GM23338 (cell line): Measurements from ENCODE around the gene ITGA7.

ENCODE experiments used
- CREB1 ChIP-seq: fragments of 250-450 bp; sonication (Bioruptor Pico); IDR thresholded peaks from 2 replicates; pipeline ENCODE4 v1.5.0; 2020; ENCODE audit warnings: low read depth, mild to moderate bottlenecking, moderate library complexity
- EZH2 ChIP-seq: fragments of 200-600 bp; sonication (generic); IDR thresholded peaks from one replicate; pipeline ENCODE4 v1.8.0; 2017; ENCODE audit warnings: antibody characterized with exemption, mild to moderate bottlenecking, low read depth; ENCODE audit not compliant: unreplicated experiment
- EZH2phosphoT487 ChIP-seq: fragments of 200-600 bp; sonication (generic); IDR thresholded peaks from one replicate; pipeline ENCODE4 v1.8.1; 2018; ENCODE audit warnings: antibody characterized with exemption; ENCODE audit not compliant: unreplicated experiment
- JUNB ChIP-seq: IDR thresholded peaks from one replicate; pipeline ENCODE4 v1.6.1; 2016; ENCODE audit warnings: antibody characterized with exemption; ENCODE audit not compliant: unreplicated experiment
- NANOG ChIP-seq: IDR thresholded peaks from 2 replicates; pipeline ENCODE4 v1.6.1; 2016; ENCODE audit warnings: antibody characterized with exemption, borderline replicate concordance
- POLR2AphosphoS5 ChIP-seq: IDR thresholded peaks from 2 replicates; pipeline ENCODE4 v1.6.1; 2016; ENCODE audit warnings: antibody characterized with exemption, low read depth
- STAT1 ChIP-seq: IDR thresholded peaks from one replicate; pipeline ENCODE4 v1.6.1; 2016; ENCODE audit warnings: antibody characterized with exemption; ENCODE audit not compliant: unreplicated experiment
- ZNF114 ChIP-seq: fragments of 250-450 bp; sonication (Bioruptor Pico); IDR thresholded peaks from 2 replicates; pipeline ENCODE4 v1.5.0; 2020; ENCODE audit warnings: mild to moderate bottlenecking, moderate library complexity
- ZNF331 ChIP-seq: fragments of 250-450 bp; sonication (Bioruptor Pico); IDR thresholded peaks from 2 replicates; pipeline ENCODE4 v1.5.0; 2020; ENCODE audit warnings: low read depth, mild to moderate bottlenecking, moderate library complexity
- TF ChIP-seq, protein P1 (sequence below), 2 experiments: fragments of 200-600 bp in 1 of 2; sonication (generic) in 1 of 2; conservative IDR thresholded peaks; 2 replicates each; pipeline versions ENCODE4 v1.5.1 to v1.6.1; 2016 to 2017; ENCODE audit warnings: antibody characterized with exemption in 2 of 2, low read depth in 2 of 2, mild to moderate bottlenecking in 2 of 2, moderate library complexity in 1 of 2
- TF ChIP-seq, protein P2 (sequence below): IDR thresholded peaks from 2 replicates; pipeline ENCODE4 v1.6.1; 2016; ENCODE audit warnings: antibody characterized with exemption
- TF ChIP-seq, protein P3 (sequence below): fragments of 250-450 bp; sonication (Bioruptor Pico); IDR thresholded peaks from 2 replicates; pipeline ENCODE4 v1.5.0; 2020; ENCODE audit warnings: mild to moderate bottlenecking, moderate library complexity
- TF ChIP-seq, protein P4 (sequence below): IDR thresholded peaks from one replicate; pipeline ENCODE4 v1.6.1; 2018; ENCODE audit warnings: antibody characterized with exemption; ENCODE audit not compliant: unreplicated experiment

DNA sequence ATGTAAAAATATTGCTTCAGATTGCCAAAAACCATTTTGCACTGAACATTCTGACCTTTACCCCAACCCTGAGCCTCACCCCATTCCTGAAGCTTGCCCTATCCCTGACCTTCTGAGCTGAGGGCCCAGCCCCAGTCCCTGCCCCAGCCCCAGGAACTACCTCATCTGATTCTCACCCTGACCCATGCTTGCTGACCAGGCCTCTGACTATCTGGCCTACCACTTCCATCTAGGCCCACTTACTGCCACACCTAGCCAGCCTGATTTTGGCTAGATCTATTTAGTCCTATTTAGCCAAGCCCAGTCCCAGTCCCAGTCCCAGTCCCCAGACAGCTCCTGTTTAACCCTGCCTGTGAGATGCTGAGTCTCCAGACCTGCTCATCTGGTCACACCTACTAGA is 37.4 kb downstream of the ITGA7 start:
- TF ChIP-seq, protein P1, sequence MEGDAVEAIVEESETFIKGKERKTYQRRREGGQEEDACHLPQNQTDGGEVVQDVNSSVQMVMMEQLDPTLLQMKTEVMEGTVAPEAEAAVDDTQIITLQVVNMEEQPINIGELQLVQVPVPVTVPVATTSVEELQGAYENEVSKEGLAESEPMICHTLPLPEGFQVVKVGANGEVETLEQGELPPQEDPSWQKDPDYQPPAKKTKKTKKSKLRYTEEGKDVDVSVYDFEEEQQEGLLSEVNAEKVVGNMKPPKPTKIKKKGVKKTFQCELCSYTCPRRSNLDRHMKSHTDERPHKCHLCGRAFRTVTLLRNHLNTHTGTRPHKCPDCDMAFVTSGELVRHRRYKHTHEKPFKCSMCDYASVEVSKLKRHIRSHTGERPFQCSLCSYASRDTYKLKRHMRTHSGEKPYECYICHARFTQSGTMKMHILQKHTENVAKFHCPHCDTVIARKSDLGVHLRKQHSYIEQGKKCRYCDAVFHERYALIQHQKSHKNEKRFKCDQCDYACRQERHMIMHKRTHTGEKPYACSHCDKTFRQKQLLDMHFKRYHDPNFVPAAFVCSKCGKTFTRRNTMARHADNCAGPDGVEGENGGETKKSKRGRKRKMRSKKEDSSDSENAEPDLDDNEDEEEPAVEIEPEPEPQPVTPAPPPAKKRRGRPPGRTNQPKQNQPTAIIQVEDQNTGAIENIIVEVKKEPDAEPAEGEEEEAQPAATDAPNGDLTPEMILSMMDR (conservative IDR thresholded peaks at IDR 0.05; ENCODE audit: low read depth in 2 of 2), result no peak
- TF ChIP-seq POLR2AphosphoS5 (no peak), EZH2phosphoT487 (no peak), EZH2 (no peak), CREB1 (CRISPR knock-in tag) (no peak), JUNB (no peak), STAT1 (no peak), ZNF331 (no peak), NANOG (no peak), ZNF114 (CRISPR knock-in tag) (no peak)
- TF ChIP-seq, protein P2, sequence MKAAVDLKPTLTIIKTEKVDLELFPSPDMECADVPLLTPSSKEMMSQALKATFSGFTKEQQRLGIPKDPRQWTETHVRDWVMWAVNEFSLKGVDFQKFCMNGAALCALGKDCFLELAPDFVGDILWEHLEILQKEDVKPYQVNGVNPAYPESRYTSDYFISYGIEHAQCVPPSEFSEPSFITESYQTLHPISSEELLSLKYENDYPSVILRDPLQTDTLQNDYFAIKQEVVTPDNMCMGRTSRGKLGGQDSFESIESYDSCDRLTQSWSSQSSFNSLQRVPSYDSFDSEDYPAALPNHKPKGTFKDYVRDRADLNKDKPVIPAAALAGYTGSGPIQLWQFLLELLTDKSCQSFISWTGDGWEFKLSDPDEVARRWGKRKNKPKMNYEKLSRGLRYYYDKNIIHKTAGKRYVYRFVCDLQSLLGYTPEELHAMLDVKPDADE, result no peak
- TF ChIP-seq, protein P3, sequence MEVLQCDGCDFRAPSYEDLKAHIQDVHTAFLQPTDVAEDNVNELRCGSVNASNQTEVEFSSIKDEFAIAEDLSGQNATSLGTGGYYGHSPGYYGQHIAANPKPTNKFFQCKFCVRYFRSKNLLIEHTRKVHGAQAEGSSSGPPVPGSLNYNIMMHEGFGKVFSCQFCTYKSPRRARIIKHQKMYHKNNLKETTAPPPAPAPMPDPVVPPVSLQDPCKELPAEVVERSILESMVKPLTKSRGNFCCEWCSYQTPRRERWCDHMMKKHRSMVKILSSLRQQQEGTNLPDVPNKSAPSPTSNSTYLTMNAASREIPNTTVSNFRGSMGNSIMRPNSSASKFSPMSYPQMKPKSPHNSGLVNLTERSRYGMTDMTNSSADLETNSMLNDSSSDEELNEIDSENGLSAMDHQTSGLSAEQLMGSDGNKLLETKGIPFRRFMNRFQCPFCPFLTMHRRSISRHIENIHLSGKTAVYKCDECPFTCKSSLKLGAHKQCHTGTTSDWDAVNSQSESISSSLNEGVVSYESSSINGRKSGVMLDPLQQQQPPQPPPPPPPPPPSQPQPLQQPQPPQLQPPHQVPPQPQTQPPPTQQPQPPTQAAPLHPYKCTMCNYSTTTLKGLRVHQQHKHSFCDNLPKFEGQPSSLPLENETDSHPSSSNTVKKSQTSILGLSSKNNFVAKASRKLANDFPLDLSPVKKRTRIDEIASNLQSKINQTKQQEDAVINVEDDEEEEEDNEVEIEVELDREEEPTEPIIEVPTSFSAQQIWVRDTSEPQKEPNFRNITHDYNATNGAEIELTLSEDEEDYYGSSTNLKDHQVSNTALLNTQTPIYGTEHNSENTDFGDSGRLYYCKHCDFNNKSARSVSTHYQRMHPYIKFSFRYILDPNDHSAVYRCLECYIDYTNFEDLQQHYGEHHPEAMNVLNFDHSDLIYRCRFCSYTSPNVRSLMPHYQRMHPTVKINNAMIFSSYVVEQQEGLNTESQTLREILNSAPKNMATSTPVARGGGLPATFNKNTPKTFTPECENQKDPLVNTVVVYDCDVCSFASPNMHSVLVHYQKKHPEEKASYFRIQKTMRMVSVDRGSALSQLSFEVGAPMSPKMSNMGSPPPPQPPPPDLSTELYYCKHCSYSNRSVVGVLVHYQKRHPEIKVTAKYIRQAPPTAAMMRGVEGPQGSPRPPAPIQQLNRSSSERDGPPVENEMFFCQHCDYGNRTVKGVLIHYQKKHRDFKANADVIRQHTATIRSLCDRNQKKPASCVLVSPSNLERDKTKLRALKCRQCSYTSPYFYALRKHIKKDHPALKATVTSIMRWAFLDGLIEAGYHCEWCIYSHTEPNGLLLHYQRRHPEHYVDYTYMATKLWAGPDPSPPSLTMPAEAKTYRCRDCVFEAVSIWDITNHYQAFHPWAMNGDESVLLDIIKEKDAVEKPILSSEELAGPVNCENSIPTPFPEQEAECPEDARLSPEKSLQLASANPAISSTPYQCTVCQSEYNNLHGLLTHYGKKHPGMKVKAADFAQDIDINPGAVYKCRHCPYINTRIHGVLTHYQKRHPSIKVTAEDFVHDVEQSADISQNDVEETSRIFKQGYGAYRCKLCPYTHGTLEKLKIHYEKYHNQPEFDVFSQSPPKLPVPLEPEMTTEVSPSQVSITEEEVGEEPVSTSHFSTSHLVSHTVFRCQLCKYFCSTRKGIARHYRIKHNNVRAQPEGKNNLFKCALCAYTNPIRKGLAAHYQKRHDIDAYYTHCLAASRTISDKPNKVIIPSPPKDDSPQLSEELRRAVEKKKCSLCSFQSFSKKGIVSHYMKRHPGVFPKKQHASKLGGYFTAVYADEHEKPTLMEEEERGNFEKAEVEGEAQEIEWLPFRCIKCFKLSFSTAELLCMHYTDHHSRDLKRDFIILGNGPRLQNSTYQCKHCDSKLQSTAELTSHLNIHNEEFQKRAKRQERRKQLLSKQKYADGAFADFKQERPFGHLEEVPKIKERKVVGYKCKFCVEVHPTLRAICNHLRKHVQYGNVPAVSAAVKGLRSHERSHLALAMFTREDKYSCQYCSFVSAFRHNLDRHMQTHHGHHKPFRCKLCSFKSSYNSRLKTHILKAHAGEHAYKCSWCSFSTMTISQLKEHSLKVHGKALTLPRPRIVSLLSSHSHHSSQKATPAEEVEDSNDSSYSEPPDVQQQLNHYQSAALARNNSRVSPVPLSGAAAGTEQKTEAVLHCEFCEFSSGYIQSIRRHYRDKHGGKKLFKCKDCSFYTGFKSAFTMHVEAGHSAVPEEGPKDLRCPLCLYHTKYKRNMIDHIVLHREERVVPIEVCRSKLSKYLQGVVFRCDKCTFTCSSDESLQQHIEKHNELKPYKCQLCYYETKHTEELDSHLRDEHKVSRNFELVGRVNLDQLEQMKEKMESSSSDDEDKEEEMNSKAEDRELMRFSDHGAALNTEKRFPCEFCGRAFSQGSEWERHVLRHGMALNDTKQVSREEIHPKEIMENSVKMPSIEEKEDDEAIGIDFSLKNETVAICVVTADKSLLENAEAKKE (CRISPR knock-in tag), result no peak
- TF ChIP-seq, protein P4, sequence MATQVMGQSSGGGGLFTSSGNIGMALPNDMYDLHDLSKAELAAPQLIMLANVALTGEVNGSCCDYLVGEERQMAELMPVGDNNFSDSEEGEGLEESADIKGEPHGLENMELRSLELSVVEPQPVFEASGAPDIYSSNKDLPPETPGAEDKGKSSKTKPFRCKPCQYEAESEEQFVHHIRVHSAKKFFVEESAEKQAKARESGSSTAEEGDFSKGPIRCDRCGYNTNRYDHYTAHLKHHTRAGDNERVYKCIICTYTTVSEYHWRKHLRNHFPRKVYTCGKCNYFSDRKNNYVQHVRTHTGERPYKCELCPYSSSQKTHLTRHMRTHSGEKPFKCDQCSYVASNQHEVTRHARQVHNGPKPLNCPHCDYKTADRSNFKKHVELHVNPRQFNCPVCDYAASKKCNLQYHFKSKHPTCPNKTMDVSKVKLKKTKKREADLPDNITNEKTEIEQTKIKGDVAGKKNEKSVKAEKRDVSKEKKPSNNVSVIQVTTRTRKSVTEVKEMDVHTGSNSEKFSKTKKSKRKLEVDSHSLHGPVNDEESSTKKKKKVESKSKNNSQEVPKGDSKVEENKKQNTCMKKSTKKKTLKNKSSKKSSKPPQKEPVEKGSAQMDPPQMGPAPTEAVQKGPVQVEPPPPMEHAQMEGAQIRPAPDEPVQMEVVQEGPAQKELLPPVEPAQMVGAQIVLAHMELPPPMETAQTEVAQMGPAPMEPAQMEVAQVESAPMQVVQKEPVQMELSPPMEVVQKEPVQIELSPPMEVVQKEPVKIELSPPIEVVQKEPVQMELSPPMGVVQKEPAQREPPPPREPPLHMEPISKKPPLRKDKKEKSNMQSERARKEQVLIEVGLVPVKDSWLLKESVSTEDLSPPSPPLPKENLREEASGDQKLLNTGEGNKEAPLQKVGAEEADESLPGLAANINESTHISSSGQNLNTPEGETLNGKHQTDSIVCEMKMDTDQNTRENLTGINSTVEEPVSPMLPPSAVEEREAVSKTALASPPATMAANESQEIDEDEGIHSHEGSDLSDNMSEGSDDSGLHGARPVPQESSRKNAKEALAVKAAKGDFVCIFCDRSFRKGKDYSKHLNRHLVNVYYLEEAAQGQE, result no peak
